ENCODE measurements around the gene RNF141.

- TF ChIP-seq POLR2AphosphoS5 (IDR thresholded peaks at IDR 0.05; ENCODE audit: borderline replicate concordance, low read depth, low read length) (no peak), EZH2 (IDR thresholded peaks at IDR 0.05) (no peak), FOXP2 (optimal IDR thresholded peaks at IDR 0.05; ENCODE audit: control extremely low read depth, extremely low read length, insufficient read depth) (no peak)
Measured at GRCh38 chr11:10522921-10523320, 18.1 kb downstream of the RNF141 start.

All from SK-N-MC (cell line).